HG03378 (cell line): ENCODE measurements around the gene PMPCA.
"Not testable (repeated sequence)": the region's sequence is repeated elsewhere in the genome, so short reads cannot be mapped to it uniquely, and the experiment has no call there.

Experiments used
- ATAC-seq: cut with Tn5 transposase; IDR thresholded peaks from one replicate; pipeline ENCODE4 v1.9.1; 2021; ENCODE audit warnings: mild to moderate bottlenecking, moderate library complexity; ENCODE audit not compliant: unreplicated experiment

PMPCA gene

GRCh38 chr9:136407911-136408310 lies 2.5 kb upstream of the PMPCA start:
- no peak for ATAC-seq

- no peak for ATAC-seq
Observed at GRCh38 chr9:136409557-136410455, 652 bp upstream of the PMPCA start.

- ATAC-seq, result no peak
Observed at GRCh38 chr9:136411378-136411777, 920 bp downstream of the PMPCA start.

- no peak for ATAC-seq
Observed at GRCh38 chr9:136412962-136413361, 2.5 kb downstream of the PMPCA start.

GRCh38 chr9:136416427-136416826 lies 6.0 kb downstream of the PMPCA start:
- ATAC-seq, result no peak

GRCh38 chr9:136416914-136417313 lies 6.5 kb downstream of the PMPCA start:
- ATAC-seq, result no peak

- ATAC-seq, result no peak
Observed at GRCh38 chr9:136418182-136419091, 8.0 kb downstream of the PMPCA start.

GRCh38 chr9:136419092-136419420 lies 8.6 kb downstream of the PMPCA start:
- no peak for ATAC-seq

- ATAC-seq, result no peak
Observed at GRCh38 chr9:136421791-136422190, 11.3 kb downstream of the PMPCA start.

- no peak for ATAC-seq
Observed at GRCh38 chr9:136422876-136423275, 12.4 kb downstream of the PMPCA start.

GRCh38 chr9:136423432-136424146 lies 13.1 kb downstream of the PMPCA start:
- no peak for ATAC-seq

- ATAC-seq, result no peak
Observed at GRCh38 chr9:136424750-136425362, 14.4 kb downstream of the PMPCA start.

GRCh38 chr9:136425367-136425766 lies 14.9 kb downstream of the PMPCA start:
- not testable (repeated sequence) for ATAC-seq

GRCh38 chr9:136426787-136427186 lies 16.3 kb downstream of the PMPCA start:
- ATAC-seq, result no peak

- ATAC-seq, result no peak
Observed at GRCh38 chr9:136429075-136429628, 18.7 kb downstream of the PMPCA start.

- ATAC-seq, result no peak
Observed at GRCh38 chr9:136429683-136430491, 19.4 kb downstream of the PMPCA start.

GRCh38 chr9:136430588-136431234 lies 20.3 kb downstream of the PMPCA start:
- no peak for ATAC-seq

- no peak for ATAC-seq
Observed at GRCh38 chr9:136431782-136432350, 21.4 kb downstream of the PMPCA start.

- no peak for ATAC-seq
Observed at GRCh38 chr9:136432591-136432990, 22.1 kb downstream of the PMPCA start.
